Measurements from ENCODE around the gene DUS2. TPM values are rescaled to one million over a fixed set of nuclear protein-coding genes. Genes with fewer than 3 reads are reported as not detected.
A peak's percentile ranks its signal among the peaks of the same experiment; 100 is the strongest.

DUS2 gene
- total RNA-seq, 1 donor from 2014 or later: 9.0 TPM

DNA sequence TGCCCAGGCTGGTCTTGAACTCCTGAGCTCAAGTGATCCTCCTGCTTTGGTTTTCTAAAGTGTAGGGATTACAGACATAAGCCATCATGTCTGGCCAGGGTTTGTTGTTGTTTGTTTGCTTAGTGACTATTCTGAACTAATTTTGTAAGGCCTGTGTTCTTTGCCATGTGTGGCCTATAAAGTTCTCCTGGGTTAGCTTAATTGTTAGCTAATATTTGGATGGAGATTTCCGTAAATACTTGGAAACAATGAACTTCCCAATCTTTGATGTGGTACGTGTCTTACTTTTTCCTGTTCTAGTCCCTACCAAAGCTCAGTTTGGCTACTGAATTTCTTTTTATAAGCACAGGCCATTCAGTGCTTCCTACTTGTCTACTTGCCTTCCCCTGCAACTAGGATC is 24.9 kb downstream of the DUS2 start:
- no peak for DNase-seq

- DNase-seq: no peak
Measured at GRCh38 chr16:68049449-68049848, 26.4 kb downstream of the DUS2 start.

DNA sequence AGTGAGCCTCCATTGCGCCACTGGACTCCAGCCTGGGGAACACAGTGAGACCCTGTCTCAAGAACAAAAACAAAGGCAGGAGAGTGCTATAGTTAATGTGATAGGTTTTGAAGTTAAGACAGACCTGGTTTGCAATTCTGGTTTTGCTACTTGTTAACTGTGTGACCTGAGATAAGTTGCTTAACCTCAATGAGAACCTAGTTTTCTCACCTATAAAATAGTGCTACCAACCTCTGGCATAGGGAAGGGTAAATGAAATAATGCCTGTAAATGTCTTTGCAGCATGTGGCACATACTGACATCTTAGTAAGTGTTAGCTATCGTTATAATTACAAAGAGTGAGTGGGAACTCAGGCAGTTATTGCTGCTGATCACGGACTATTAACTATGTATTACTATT is 32.3 kb downstream of the DUS2 start:
- no peak for DNase-seq

GRCh38 chr16:68059804-68060203 is 36.7 kb downstream of the DUS2 start:
- no peak for DNase-seq

- no peak for DNase-seq
Measured at GRCh38 chr16:68061396-68061795, 38.3 kb downstream of the DUS2 start.

DNA sequence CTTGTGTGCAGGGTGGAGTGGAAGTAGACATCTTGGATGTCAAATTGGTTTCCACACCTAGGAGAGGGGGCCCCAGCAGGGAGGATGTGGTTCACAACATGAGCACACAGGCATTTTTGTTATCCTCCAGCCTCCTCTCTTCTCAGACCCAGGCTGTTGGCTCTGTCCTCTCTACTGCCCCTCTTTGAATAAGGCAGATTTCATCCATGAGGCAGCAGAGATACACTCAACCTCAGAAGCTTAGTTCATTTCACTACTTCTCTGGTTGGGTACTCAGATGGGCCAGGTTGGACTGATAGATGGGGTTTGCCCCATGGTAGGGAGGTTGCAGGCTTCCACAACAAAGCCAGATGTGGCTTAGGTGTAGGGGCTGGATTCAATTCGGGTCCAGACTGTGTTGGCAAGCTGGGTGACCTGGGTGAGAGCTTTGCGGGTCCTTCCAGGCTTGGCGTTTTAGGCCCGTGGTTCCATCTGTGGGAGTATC is 39.9 kb downstream of the DUS2 start:
- no peak for DNase-seq

GRCh38 chr16:68064791-68065365 is 41.8 kb downstream of the DUS2 start:
- DNase-seq: peak; percentile 23

- no peak for DNase-seq
Measured at GRCh38 chr16:68065716-68066305, 42.7 kb downstream of the DUS2 start.

DNA sequence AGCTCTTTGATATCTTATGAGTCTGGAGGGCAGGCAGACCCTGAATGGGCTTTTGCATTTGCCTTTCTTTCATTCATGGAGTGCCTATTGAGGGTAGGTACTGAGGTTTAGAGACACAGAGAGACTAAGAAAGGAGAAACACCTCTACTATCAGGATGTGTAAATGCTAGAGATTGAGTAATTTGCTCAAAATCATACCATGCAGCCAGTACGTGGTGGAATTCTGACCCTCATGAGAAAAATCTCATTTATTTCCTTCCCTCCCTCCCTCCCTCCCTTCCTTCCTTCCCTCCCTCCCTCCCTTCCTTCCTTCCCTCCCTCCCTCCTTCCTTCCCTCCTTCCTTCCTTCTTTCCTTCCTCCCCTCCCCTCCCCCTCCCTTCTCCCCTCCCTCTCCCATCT is 43.7 kb downstream of the DUS2 start:
- DNase-seq: no peak

DNA sequence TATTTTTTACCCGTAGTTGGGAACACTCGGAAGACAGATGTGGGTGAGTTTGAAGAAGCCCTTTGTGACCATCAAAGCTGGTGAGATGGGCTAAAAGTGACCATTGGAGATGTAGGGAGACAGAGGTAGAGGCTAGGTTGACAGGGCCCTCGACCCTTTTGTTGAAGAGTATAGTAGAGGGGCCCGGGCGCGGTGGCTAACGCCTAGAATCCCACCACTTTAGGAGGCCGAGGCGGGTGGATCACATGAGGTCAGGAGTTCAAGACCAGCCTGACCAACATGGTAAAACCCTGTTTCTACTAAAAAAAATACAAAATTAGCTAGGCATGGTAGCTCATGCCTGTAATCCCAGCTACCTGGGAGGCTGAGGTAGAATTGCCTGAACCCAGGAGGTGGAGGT is 45.8 kb downstream of the DUS2 start:
- no peak for DNase-seq

GRCh38 chr16:68069511-68070248 is 46.6 kb downstream of the DUS2 start:
- no peak for DNase-seq

DNA sequence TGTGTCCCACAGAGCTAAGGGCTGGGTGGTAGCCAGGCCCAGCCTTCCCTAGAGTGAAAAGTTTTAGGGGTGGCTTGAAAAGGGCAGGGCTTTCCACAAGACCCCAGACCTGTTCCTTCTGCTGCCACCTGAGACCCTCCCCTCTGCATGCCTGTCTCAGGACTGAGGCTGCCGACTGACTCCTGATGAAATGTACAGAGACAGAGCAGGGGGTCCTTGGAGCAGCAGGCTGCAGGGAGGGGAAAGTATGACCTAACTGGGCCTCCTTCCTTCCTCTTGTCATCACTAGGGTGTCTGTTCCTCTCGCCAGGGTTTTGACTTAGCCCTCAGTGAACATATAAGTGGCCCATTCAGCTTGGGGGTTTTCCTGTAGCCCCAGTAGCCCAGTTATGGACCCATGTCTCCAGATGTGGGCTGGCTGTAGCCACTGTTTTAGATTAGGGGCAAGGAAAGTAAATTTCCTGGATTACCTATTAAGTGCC is 47.2 kb downstream of the DUS2 start:
- DNase-seq: no peak

DNA sequence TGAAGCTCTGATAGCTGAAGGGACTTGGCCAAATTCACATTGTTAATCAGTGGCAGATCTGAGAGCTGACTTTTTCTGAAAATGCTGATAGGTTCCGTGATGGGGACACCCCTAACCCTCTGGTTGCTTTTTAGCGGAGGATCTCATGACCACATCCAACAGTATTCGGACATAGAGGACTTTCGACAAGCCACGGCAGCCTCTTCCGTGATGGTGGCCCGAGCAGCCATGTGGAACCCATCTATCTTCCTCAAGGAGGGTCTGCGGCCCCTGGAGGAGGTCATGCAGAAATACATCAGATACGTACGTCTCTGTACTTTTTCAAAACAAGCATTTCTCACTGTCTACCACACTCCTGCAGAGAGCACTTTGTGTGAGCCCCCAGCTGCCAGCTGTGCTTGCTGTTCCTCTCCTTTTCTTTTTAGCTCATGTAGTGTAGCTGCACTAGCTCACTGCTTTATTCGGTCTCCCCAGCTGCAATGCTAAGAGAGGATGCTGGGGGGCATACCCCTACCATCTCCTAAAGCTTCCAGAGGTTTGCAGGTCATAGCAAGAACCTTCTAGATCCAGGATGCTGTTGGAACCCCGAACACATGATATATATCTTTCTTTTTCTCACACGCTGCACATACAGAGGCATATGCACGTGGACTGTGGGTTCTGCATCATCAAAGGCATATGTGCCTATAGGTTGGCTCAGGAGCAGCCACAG is 47.9 kb downstream of the DUS2 start:
- no peak for DNase-seq

DNA sequence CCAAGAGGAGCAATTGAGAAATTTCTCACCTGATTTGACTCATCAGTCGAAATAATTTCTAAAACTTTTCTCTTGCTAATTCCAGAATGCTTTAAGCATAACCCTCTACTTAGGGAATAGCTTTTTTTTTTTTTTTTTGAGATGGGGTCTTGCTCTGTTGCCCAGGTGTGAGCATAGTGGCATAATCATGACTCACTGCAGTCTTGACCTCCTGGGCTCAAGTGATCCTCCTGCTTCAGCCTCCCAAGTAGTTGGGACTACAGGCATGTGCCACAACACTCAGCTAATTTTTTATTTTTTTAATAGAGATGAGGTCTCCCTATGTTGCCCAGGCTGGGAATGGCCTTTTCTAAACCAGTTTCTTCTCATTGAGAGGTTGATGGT is 48.4 kb downstream of the DUS2 start:
- DNase-seq: no peak

DNA sequence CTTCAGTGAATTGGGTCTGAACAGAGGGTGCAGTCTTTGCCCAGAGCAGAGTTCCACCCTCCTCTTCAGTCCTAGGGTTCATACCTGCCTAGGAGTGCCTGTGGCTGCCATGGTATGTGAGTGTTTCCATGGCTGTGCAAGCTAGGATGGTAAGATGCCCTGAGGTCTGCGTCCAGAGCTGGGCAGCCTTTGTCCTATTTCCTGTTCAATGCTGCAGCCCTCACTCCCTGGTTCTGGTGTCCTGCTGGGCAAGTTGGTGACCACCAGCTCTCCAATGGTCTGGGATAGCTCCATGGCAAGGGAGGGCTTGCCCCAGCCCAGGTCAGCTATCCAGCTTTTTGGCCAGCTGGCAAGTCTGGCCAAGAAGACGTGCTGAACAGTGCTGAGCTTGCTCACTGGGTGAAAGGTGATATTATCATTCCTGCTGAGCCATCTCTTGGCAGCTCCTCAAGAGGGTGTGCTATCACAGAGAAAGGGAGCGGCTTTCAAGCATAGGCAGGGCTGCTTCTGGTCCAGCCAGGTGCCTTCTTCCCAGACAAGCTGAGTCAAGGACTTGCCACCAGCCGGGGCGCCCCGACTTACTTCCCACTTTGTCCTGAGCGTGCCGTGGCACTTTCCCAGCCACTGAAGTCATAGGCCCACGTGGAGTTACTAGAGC is 49.1 kb downstream of the DUS2 start:
- DNase-seq: no peak

GRCh38 chr16:68073902-68074760 is 51.0 kb downstream of the DUS2 start:
- no peak for DNase-seq

DNA sequence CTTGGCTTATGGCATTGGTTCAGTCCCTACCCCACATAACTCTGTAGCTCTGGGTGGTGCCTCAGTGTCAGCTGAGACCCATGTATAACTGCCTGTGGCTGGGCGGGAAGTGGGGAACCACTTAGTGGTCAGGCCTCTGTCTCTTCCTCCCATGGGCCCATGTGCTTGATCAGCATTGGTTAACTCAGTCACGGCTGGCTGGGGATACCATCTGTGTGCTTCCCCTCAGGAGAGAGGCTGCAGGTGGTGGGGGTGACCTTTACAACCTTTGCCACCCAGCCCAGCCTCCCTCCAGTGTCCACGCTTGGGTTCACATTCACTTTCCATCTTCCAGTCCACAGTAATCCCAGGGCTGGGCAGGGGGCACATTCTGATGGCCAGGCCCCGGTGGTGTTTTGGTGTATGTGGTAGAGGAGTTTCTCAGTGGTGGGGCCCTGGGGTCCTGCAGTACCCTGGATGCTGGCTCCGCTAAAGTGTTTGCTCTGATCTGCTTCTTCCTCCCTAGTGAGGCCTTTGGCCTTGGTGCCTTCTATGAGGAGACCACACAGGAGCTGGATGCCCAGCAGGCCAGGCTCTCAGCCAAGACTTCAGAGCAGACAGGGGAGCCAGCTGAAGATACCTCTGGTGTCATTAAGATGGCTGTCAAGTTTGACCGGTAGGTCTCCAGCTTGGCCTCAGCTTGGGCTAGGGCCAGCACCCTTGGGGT is 51.9 kb downstream of the DUS2 start:
- DNase-seq: no peak

DNA sequence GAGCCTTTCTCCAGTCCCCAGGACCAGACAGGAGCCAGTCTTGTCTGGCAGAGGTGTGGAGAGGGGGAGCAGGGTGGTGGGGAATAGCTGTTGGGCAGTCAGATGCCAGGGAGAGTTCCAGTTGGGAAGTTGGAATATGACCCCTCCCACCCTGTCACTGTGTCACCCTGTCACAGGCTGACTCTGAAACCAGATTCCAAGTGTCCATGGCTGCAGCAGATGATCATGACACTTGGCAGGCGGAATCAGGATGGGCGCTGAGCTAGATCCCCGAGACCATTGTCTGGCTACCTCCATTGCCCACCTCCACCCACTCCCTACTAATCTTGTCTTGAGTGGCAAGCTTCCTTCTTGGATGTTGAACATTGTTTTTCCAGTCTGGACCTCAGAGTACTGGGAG is 52.9 kb downstream of the DUS2 start:
- DNase-seq: no peak

- no peak for DNase-seq
Measured at GRCh38 chr16:68076560-68076959, 53.5 kb downstream of the DUS2 start.

DNA sequence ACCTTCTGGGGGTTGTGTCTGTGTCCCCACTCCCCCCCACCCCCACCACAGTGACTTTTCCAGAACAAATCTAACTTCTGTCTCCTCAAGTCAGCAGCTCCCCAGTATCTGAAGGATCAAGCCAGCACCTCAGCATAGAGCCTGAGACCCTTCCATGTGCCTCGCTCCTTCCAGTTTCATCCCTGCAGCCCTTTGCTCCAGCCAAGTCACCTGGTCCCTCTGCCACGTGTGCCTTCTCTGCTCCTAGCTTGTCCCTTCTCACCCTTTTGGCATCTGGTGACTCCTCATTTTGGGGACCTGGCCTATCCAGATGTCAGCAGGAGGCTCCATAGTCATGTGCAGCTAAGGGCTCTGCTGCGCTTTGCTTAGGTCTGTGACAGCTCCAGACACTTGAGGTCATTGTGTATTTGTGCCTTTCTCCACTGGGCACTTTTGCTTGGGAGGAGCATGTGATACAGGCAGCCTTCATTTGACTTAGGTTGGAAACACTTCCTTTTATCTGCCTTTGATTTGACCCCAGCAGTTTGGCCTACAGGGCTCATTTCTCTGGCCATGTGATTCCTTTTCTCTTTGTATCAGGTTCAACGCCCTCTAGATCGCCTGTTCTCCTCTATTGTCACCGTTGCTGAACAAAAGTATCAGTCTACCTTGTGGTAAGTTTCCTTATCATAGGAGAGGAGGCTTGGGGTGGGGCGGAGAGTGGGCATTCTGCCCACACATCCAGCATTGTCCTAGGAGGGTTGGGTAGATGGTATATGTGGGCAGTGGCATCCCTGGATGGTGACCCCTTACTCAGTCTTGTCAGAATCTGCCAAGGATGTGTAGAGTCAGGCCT is 55.0 kb downstream of the DUS2 start:
- DNase-seq: no peak

All from occipital lobe (tissue), 2 donors.